ENCODE measurements around the gene CD36.
A peak's percentile ranks its signal among the peaks of the same experiment; 100 is the strongest.

CD36 gene

GRCh38 chr7:80705130-80705781 is 66.8 kb downstream of the CD36 start (continued):
- TF ChIP-seq ZNF398 (tag by site-specific recombination; IDR thresholded peaks at IDR 0.05) = 0 out of 2 replicates have a peak, but pooled peaks have one; percentile 33
- TF ChIP-seq ZFP3 (tag by site-specific recombination; IDR thresholded peaks at IDR 0.05; ENCODE audit: low read depth) = no peak
- TF ChIP-seq PRDM10 (tag by site-specific recombination; IDR thresholded peaks at IDR 0.05) = peak; percentile 32; the same call in 1 of the 2 replicates
- no peak for TF ChIP-seq ZNF510 (tag by site-specific recombination; IDR thresholded peaks at IDR 0.05; ENCODE audit: insufficient replicate concordance)
- no peak for TF ChIP-seq ZNF555 (tag by site-specific recombination; conservative IDR thresholded peaks at IDR 0.05)
- TF ChIP-seq INSM2 (tag by site-specific recombination; IDR thresholded peaks at IDR 0.05) = no peak
- 0 out of 2 replicates have a peak, but pooled peaks have one; percentile 27 for TF ChIP-seq ZNF18 (tag by site-specific recombination; IDR thresholded peaks at IDR 0.05)
- no peak for TF ChIP-seq RBAK (tag by site-specific recombination; IDR thresholded peaks at IDR 0.05)
- TF ChIP-seq ZBTB26 (tag by site-specific recombination; optimal IDR thresholded peaks at IDR 0.05) = peak; percentile 9
- TF ChIP-seq ZNF366 (tag by site-specific recombination; conservative IDR thresholded peaks at IDR 0.05) = 0 out of 2 replicates have a peak, but pooled peaks have one; percentile 35
- TF ChIP-seq KLF17 (tag by site-specific recombination; IDR thresholded peaks at IDR 0.05) = no peak

- no peaks in the 10 kb centered on the region for H3K36me3 ChIP-seq (ENCODE audit: control insufficient read depth in 2 of 2, insufficient read depth in 1 of 2, low read length in 2 of 2)
- no peak for TF ChIP-seq ZNF121 (tag by site-specific recombination; IDR thresholded peaks at IDR 0.05)
- TF ChIP-seq ZNF433 (tag by site-specific recombination; IDR thresholded peaks at IDR 0.05; ENCODE audit: low read depth) = no peak
- no peak for TF ChIP-seq ZNF513 (tag by site-specific recombination; IDR thresholded peaks at IDR 0.05)
- TF ChIP-seq ZBTB20 (tag by site-specific recombination; IDR thresholded peaks at IDR 0.05) = no peak
- TF ChIP-seq ZNF362 (tag by site-specific recombination; IDR thresholded peaks at IDR 0.05) = no peak
- TF ChIP-seq ZNF585B (tag by site-specific recombination; IDR thresholded peaks at IDR 0.05) = no peak
- TF ChIP-seq ZNF324 (tag by site-specific recombination; IDR thresholded peaks at IDR 0.05) = no peak
- no peak for TF ChIP-seq ZNF274 (IDR thresholded peaks at IDR 0.05; ENCODE audit: low read length)
- no peak for TF ChIP-seq ZNF274 (tag by site-specific recombination; IDR thresholded peaks at IDR 0.05; ENCODE audit: borderline replicate concordance)
- ChIA-PET CTCF (interaction anchor here (0.8 kb wide), 1 partner anchor 25 kb away, joined by 5 read pairs; no protein-coding TSS in a partner anchor), POLR2A (no interaction called here)
- no peaks in the 10 kb centered on the region for H3K9me3 ChIP-seq (ENCODE audit: control insufficient read depth, insufficient read depth, low read depth, low read length)
- no peak overlapping the region for H3K4me3 ChIP-seq (ENCODE audit: low read depth, low read length)
- 0 out of 2 replicates have a peak, but pooled peaks cover 2% of the 10 kb centered on the region for H3K4me1 ChIP-seq (ENCODE audit: control insufficient read depth, insufficient read depth, low read length)
- H3K27ac ChIP-seq (ENCODE audit: extremely low read depth, low read depth, low read length) = no peak overlapping the region
Measured at GRCh38 chr7:80707318-80707717, 68.9 kb downstream of the CD36 start.
